BJ (cell line): Measurements from ENCODE around the gene KANK4. TPM values are rescaled to one million over a fixed set of nuclear protein-coding genes. Genes with fewer than 3 reads are reported as not detected.

Experiments
- CTCF ChIA-PET: fragments of 350-600 bp; formaldehyde crosslinking; extraction: SDS; loops from one replicate; lab custom pipeline; 2021; ENCODE audit warnings: antibody characterized with exemption, inconsistent platforms; lab: Yijun Ruan, JAX
- POLR2A ChIA-PET: fragments of 300-600 bp; sonication (Branson Sonifier 250); formaldehyde crosslinking; extraction: SDS; loops from one replicate; lab custom pipeline; 2021; ENCODE audit warnings: antibody characterized with exemption; lab: Charles Lee
- DNase-seq: peaks from one replicate; pipeline ENCODE4 v3.0.0-alpha.2; 2011; ENCODE audit warnings: low read depth
- H3K27me3 ChIP-seq: 2 replicates; pipeline ENCODE4 v1.6.0; 2011; ENCODE audit warnings: low read length; ENCODE audit not compliant: control insufficient read depth, insufficient read depth
- H3K36me3 ChIP-seq: 2 replicates; pipeline ENCODE4 v1.5.1; 2011; ENCODE audit warnings: low read length; ENCODE audit not compliant: control insufficient read depth, insufficient read depth
- H3K4me3 ChIP-seq: 2 replicates; pipeline ENCODE4 v1.5.1; 2011; ENCODE audit warnings: low read depth, mild to moderate bottlenecking, control low read depth, low read length
- polyA plus RNA-seq: library from polyadenylated mRNA; depleted of rRNA; stranded (reverse); fragments of >200 nt; gene quantifications from 2 replicates; pipeline ENCODE4 v1.2.3, GENCODE V29; 2011
- TF ChIP-seq, protein P1 (sequence below): IDR thresholded peaks from 2 replicates; pipeline ENCODE4 v1.5.1; 2011; ENCODE audit warnings: low read depth, mild to moderate bottlenecking, control low read depth, inconsistent platforms, low read length, moderate library complexity; ENCODE audit not compliant: insufficient read depth

Gene KANK4
- polyA plus RNA-seq, 1 experiment: 0.06 TPM

DNA sequence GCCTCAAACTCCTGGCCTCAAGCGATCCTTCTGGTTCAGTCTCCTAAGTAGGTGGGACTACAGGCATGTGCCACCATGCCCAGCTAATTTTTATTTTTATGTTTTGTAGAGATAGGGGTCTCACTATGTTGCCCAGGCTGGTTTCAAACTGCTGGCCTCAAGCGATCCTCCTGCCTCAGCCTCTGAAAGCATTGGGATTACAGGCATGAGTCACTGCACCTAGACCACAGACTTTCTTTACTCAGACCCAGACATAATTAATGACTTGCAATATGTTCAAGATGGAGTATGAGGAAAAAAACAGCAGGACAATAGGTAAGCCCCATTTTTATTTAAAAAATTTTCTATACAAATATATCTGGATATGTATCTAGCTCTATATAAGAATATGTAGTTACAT, 13.2 kb downstream of the KANK4 start:
- TF ChIP-seq, protein P1, sequence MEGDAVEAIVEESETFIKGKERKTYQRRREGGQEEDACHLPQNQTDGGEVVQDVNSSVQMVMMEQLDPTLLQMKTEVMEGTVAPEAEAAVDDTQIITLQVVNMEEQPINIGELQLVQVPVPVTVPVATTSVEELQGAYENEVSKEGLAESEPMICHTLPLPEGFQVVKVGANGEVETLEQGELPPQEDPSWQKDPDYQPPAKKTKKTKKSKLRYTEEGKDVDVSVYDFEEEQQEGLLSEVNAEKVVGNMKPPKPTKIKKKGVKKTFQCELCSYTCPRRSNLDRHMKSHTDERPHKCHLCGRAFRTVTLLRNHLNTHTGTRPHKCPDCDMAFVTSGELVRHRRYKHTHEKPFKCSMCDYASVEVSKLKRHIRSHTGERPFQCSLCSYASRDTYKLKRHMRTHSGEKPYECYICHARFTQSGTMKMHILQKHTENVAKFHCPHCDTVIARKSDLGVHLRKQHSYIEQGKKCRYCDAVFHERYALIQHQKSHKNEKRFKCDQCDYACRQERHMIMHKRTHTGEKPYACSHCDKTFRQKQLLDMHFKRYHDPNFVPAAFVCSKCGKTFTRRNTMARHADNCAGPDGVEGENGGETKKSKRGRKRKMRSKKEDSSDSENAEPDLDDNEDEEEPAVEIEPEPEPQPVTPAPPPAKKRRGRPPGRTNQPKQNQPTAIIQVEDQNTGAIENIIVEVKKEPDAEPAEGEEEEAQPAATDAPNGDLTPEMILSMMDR: no peak
- POLR2A ChIA-PET: no interaction called here
- no peak for DNase-seq
- no peaks in the 10 kb centered on the region for H3K36me3 ChIP-seq
- H3K4me3 ChIP-seq: no peak overlapping the region
- CTCF ChIA-PET: no interaction called here
- peaks cover 13% of the 10 kb centered on the region; the same call in 1 of the 2 replicates for H3K27me3 ChIP-seq

DNA sequence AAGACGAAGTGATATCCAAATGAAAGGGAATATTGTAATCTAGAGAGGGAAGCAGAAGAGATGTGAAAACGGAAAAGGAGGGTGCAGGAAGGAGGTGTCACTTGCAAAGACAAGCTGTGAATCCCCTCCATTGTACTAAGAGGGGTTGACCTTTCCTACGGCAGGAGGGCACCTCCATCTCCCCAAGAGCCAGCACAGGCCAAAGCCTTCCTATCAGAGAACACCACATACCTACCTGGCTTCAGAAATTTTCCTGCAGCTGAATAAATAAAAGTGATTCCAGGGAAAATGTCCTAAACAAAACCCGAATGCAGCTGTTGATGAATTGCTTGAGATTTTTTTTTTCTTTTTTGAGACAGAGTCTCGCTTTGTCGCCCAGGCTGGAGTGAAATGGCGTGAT, 14.3 kb downstream of the KANK4 start:
- TF ChIP-seq, protein P1: no peak
- ChIA-PET CTCF (interaction anchor here (0.6 to 0.8 kb wide), 2 partner anchors 11 to 188 kb away, joined by 3 to 4 read pairs; no protein-coding TSS in a partner anchor), POLR2A (interaction anchor here (0.6 kb wide), 1 partner anchor 206 kb away, joined by 3 read pairs; no protein-coding TSS in a partner anchor)
- Histone ChIP-seq H3K27me3 (peaks cover 10% of the 10 kb centered on the region; the same call in 1 of the 2 replicates), H3K36me3 (no peaks in the 10 kb centered on the region), H3K4me3 (no peak overlapping the region)
- DNase-seq: no peak

DNA sequence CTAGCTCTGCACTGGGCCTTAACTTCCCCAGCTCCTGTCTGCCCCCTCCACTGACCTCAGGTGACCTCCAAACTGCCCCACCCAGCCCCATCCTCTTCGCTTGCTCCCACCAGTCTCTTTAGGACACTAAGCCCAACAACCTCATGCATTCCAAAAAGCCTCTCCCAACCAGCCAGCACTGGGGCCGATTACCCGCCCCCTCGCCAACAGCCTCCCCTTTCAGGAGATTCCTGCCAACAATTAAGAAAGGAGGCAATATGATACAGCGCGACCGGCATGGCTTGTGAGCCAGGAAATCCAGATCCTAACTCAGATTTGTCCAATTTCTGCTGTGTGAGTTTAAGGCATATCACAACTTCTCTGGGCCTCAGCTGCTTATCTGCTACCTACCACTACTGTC, 14.7 kb downstream of the KANK4 start:
- H3K36me3 ChIP-seq: no peaks in the 10 kb centered on the region
- ChIA-PET POLR2A (no interaction called here), CTCF (interaction anchor here (0.6 to 0.8 kb wide), 2 partner anchors 12 to 187 kb away, joined by 3 to 4 read pairs; no protein-coding TSS in a partner anchor)

GRCh38 chr1:62301726-62302390, 17.4 kb downstream of the KANK4 start:
- no peak overlapping the region for H3K4me3 ChIP-seq
- no peaks in the 10 kb centered on the region for H3K36me3 ChIP-seq
- TF ChIP-seq, protein P1: no peak
- CTCF ChIA-PET: no interaction called here
- POLR2A ChIA-PET: no interaction called here
- H3K27me3 ChIP-seq: peaks cover 6% of the 10 kb centered on the region; the same call in 1 of the 2 replicates
- DNase-seq: no peak

More for the DNA sequence above, 14.7 kb downstream of the KANK4 start:
- TF ChIP-seq, protein P1: no peak
- H3K27me3 ChIP-seq: peaks cover 8% of the 10 kb centered on the region; the same call in 1 of the 2 replicates
- no peak for DNase-seq
- H3K4me3 ChIP-seq: no peak overlapping the region

GRCh38 chr1:62299426-62300200, 19.6 kb downstream of the KANK4 start:
- DNase-seq: no peak
- CTCF ChIA-PET: interaction anchor here (1.1 to 1.4 kb wide), 2 partner anchors 21 to 25 kb away, joined by 4 to 5 read pairs; no protein-coding TSS in a partner anchor
- TF ChIP-seq, protein P1: no peak
- Histone ChIP-seq H3K4me3 (no peak overlapping the region), H3K36me3 (no peaks in the 10 kb centered on the region), H3K27me3 (peaks cover 6% of the 10 kb centered on the region; the same call in 1 of the 2 replicates)
- POLR2A ChIA-PET: no interaction called here
